ENCODE measurements around the gene RIN1. TPM values are rescaled to one million over a fixed set of nuclear protein-coding genes. Genes with fewer than 3 reads are reported as not detected.

Gene RIN1
- total and polyA plus RNA-seq, 2 donors (not counting 3 experiments of a cell fraction or from before 2014, with no cell fraction given): 4.4 to 10.2 TPM

DNA sequence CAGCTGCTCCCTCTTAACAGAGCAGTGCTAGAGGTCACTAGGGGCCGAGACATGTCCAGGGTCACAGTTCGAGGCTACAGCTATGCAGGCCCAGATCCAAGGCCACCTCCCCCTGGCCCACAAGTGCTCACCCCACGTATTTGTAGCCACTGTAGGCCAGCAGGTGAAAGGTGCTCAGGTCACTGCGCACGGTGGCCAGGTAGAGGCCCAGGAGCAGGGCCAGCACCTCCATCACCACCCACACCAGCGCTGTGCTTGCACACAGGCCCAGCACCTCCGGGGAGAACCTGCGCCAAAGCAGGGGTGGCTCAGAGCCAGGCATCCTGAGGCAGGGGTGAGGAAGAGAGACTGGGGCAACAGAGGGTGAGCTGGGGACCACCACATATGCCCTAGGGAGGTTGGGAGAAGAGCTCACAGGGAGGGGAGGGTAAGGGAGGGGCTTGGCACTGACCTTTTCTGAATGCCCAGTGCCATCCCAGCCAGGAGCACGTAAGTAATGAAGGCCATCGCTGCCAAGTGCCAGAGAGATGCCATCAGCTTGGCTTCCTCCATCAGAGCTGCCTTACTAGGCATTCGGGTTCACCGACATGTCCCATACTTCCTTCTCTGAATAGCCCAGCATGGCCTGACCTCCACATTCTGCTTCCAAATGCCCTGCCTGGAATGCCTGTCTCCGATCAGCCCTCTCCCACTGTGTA is 50.8 kb downstream of the RIN1 start:
- Histone ChIP-seq H3K4me1 (ENCODE audit: control insufficient read depth, extremely low read depth, insufficient read depth, low read length) (peaks cover 13% of the 10 kb centered on the region), H3K27me3 (ENCODE audit: control insufficient read depth in 2 of 2, insufficient read depth in 2 of 2, low read length in 2 of 2) (no peaks in the 10 kb centered on the region), H3K4me2 (ENCODE audit: insufficient read depth, low read length) (no peak overlapping the region), H3K9ac (replicated peaks; ENCODE audit: extremely low read depth, insufficient read depth, low read length) (no peak overlapping the region), H4K20me1 (replicated peaks; ENCODE audit: control insufficient read depth, extremely low read depth, insufficient read depth, low read length) (no peaks in the 10 kb centered on the region), H3K4me3 (replicated peaks in 1 of 3; ENCODE audit: insufficient read depth in 1 of 3, low read depth in 1 of 3, low read length in 3 of 3) (no peak overlapping the region), H3K79me2 (ENCODE audit: control insufficient read depth, insufficient read depth, low read length) (peaks cover 12% of the 10 kb centered on the region), H3K9me1 (replicated peaks; ENCODE audit: control insufficient read depth, extremely low read depth, insufficient read depth, low read length) (no peaks in the 10 kb centered on the region), H3K27ac (ENCODE audit: insufficient read depth, low read depth, low read length) (no peak overlapping the region), H3K36me3 (ENCODE audit: control insufficient read depth in 2 of 2, extremely low read depth in 1 of 2, insufficient read depth in 2 of 2, low read length in 2 of 2) (peaks cover 0 to 7% of the 10 kb centered on the region in 2 experiments), H2AFZ (ENCODE audit: low read depth, low read length) (no peak overlapping the region), H3K9me3 (replicated peaks; ENCODE audit: control insufficient read depth, insufficient read depth, low read length) (no peaks in the 10 kb centered on the region)
- ChIA-PET POLR2A (no interaction called here), CTCF (interaction anchor here (1.3 to 2.1 kb wide), 3 partner anchors 27 to 63 kb away, joined by 3 to 10 read pairs (median 6); partner anchors contain the start of gene RIN1)
- FAIRE-seq (no peak), DNase-seq (ENCODE audit: low read depth, low spot score) (no peak)
- intact Hi-C loops (cut with micrococcal nuclease) (no loop called here), dilution Hi-C loops (cut with MboI; ENCODE audit: extremely low pct_ligation_motif_present, low sequenced_read_pairs) (no loop called here)
- TF ChIP-seq JUN (IDR thresholded peaks at IDR 0.05; ENCODE audit: borderline replicate concordance, insufficient read depth, insufficient read length, low read depth) (no peak), POLR2AphosphoS5 (IDR thresholded peaks at IDR 0.05; ENCODE audit: insufficient read depth, low read depth, low read length) (no peak), POLR2A (IDR thresholded peaks at IDR 0.05; ENCODE audit: low read depth, low read length) (no peak), FOS (IDR thresholded peaks at IDR 0.05; ENCODE audit: borderline replicate concordance, insufficient read depth, low read length) (no peak), EZH2 (IDR thresholded peaks at IDR 0.05; ENCODE audit: borderline replicate concordance, low read depth, low read length, severe bottlenecking) (no peak), MYC (IDR thresholded peaks at IDR 0.05; ENCODE audit: low read depth, low read length) (no peak)
- TF ChIP-seq, protein P1, sequence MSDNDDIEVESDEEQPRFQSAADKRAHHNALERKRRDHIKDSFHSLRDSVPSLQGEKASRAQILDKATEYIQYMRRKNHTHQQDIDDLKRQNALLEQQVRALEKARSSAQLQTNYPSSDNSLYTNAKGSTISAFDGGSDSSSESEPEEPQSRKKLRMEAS (IDR thresholded peaks at IDR 0.05; ENCODE audit: insufficient read depth, insufficient read length): no peak
- BruUV-seq (replicated peaks): no TSS peak

Data from endothelial cell of umbilical vein (primary cell).